Uterine smooth muscle cell (primary cell): ENCODE results near the gene RABGGTB. TPM values are rescaled to one million over a fixed set of nuclear protein-coding genes. Genes with fewer than 3 reads are reported as not detected.

Source experiments
- total RNA-seq: library from RNA; depleted of rRNA; stranded (reverse); fragments of >200 nt; gene quantifications from 2 replicates; pipeline ENCODE4 v1.2.3, GENCODE V29; 2014

RABGGTB gene
- total RNA-seq: 114 and 163 TPM in 2 replicates

GRCh38 chr1:75785983-75786853 is at the start of gene RABGGTB:
RABGGTB (plus strand) TSS chr1:75786256; CDS start chr1:75786272, 16 bp downstream.

GRCh38 chr1:75796376-75797272 is 10.6 kb downstream of the RABGGTB start, which contains the start of gene MSH4:
MSH4 (plus strand) TSS chr1:75796882; CDS start chr1:75796986, 104 bp downstream.

Other genes starting within 250 kb of the RABGGTB start
- 0.22 and 0.25 TPM in 2 replicates for gene SLC44A5, start 175.1 kb upstream of the RABGGTB start, total RNA-seq
- gene ACADM, start 61.5 kb upstream of the RABGGTB start, total RNA-seq: 32.1 and 36.2 TPM in 2 replicates
- gene MSH4, start 10.6 kb downstream of the RABGGTB start, total RNA-seq: 0.11 and 0.25 TPM in 2 replicates
- gene ASB17, start 146.1 kb downstream of the RABGGTB start, total RNA-seq: not detected in 2 replicates